ENCODE results near the gene FLACC1.
"Not testable (repeated sequence)": the region's sequence is repeated elsewhere in the genome, so short reads cannot be mapped to it uniquely, and the experiment has no call there.

Gene FLACC1

GRCh38 chr2:201249889-201250288, 107.3 kb downstream of the FLACC1 start:
- DNase-seq: no peak

DNA sequence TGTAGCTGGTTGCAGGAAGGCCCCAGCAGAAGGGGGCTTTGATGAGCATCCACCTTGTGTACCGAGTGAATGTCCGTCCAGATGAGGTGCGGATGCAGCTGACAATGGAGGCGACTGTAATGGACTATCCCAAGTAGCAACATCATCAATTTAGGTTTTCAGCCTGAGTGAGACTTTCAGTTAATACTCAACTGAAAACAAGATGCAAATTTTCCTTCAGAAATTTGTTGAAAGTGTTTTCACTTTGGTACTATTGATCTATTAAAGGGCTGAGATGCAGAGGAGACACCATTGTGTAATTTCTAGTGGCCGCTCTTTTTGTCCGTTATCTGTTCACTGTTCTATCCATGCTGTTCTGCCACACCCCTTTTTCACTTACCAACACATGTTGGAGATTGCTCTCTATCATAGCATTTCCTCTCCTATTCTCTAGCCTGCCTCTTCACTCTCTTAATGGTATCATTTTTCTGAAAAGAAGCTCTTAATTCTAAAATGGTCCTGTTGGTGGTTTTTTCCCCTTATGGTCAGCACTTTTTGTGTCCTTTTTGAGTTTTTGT, 108.8 kb downstream of the FLACC1 start:
- DNase-seq: no peak

DNA sequence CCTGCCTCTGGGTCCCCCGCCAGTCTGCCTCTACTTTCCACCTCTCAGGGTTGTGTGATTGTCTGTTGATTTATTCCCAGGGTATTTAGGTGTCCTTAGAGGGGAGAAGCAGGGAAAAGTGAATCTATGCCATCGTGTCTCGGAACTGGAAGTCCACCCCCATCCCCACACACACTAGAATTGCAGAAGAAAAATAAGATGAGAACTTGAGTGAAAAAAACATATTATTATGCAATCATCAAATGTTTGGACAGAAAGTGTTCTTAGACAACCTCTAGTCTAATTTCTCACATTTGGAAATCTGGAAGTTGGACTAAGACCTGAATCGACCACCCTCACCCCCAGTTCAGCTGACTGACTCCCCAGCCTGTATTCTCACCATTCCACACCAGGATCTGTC, 110.9 kb downstream of the FLACC1 start:
- no peak for DNase-seq

DNA sequence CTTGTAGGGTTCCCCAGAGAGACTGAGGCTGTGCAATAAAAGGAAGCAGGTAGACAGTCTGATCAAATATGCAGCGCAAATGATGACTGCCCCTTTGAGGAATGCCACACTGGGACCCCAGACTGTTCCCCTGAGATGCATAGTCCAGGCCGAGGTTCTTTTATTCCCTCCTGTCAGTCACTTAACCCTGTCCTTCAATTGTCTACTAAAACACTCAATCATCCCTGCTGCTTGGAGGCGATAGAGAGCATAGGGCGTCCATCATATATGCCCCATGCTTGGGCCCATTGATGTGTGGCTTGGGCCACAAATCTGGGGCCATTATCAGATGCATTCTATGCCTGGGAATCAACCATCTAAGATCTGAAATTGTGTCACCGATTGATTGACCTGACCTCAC, 112.3 kb downstream of the FLACC1 start:
- no peak for DNase-seq

GRCh38 chr2:201242571-201243277, 114.4 kb downstream of the FLACC1 start:
- DNase-seq: no peak

DNA sequence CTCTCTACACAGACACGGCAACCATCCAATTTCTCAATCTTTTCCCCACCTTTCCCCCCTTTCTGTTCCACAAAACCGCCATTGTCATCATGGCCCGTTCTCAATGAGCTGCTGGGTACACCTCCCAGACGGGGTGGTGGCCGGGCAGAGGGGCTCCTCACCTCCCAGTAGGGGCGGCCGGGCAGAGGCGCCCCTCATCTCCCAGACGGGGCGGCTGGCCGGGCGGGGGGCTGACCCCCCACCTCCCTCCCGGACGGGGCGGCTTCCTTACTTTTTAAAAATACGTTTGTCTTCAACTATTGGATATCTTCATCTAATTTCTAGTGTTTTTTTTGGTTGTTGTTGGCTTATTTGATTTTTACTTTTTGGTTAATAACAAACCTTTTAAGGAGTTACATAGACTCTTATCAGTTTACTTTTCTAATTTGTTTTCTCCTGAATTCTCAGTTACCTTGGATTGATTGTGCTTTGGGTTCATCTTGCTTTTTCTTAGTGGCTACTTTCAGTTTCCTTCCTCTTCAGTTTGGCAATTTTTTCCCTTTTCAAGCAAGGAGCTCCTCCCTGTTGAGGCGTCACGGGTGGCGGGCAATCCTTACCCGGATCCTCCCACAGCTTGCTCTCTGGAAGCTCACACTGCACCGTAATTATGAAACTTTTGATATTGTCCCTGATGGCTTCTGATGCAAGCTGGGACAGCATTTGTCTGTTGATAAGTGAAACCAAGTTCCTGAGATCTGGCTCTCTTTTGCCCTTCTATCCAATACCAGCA, 117.8 kb downstream of the FLACC1 start:
- not testable (repeated sequence) for DNase-seq

Data from NCI-H1105 treated with DMSO at 0.1 percent for 48 hours (cell line).